HG03060 (cell line): ENCODE data around the gene LRRC71.

ENCODE experiments used
- ATAC-seq: cut with Tn5 transposase; IDR thresholded peaks from one replicate; pipeline ENCODE4 v1.9.1; 2021; ENCODE audit warnings: low read depth, moderate number of reproducible peaks; ENCODE audit not compliant: unreplicated experiment

LRRC71 gene

GRCh38 chr1:156942176-156942575 is 21.7 kb downstream of the LRRC71 start:
- no peak for ATAC-seq

GRCh38 chr1:156942576-156942975 is 22.1 kb downstream of the LRRC71 start:
- ATAC-seq, result no peak

- no peak for ATAC-seq
Observed at GRCh38 chr1:156943756-156944155, 23.3 kb downstream of the LRRC71 start.

GRCh38 chr1:156944268-156944667 is 23.8 kb downstream of the LRRC71 start:
- ATAC-seq, result no peak

- ATAC-seq, result no peak
Observed at GRCh38 chr1:156944848-156945247, 24.4 kb downstream of the LRRC71 start.

GRCh38 chr1:156945881-156946661 is 25.6 kb downstream of the LRRC71 start:
- ATAC-seq, result no peak

- ATAC-seq, result no peak
Observed at GRCh38 chr1:156947127-156947526, 26.7 kb downstream of the LRRC71 start.

- no peak for ATAC-seq
Observed at GRCh38 chr1:156947818-156948525, 27.5 kb downstream of the LRRC71 start.

GRCh38 chr1:156948708-156949107 is 28.3 kb downstream of the LRRC71 start:
- ATAC-seq, result no peak

GRCh38 chr1:156949127-156949526 is 28.7 kb downstream of the LRRC71 start:
- no peak for ATAC-seq

- no peak for ATAC-seq
Observed at GRCh38 chr1:156951371-156951770, 30.9 kb downstream of the LRRC71 start.

GRCh38 chr1:156953571-156953970 is 33.1 kb downstream of the LRRC71 start:
- no peak for ATAC-seq

- no peak for ATAC-seq
Observed at GRCh38 chr1:156956333-156956732, 35.9 kb downstream of the LRRC71 start.

GRCh38 chr1:156957634-156958033 is 37.2 kb downstream of the LRRC71 start:
- ATAC-seq, result no peak

- ATAC-seq, result no peak
Observed at GRCh38 chr1:156958247-156958714, 37.8 kb downstream of the LRRC71 start.

GRCh38 chr1:156959414-156959813 is 39.0 kb downstream of the LRRC71 start:
- no peak for ATAC-seq

GRCh38 chr1:156959925-156960324 is 39.5 kb downstream of the LRRC71 start:
- no peak for ATAC-seq

GRCh38 chr1:156961709-156962108 is 41.3 kb downstream of the LRRC71 start:
- ATAC-seq, result no peak

- no peak for ATAC-seq
Observed at GRCh38 chr1:156963621-156964020, 43.2 kb downstream of the LRRC71 start.

- no peak for ATAC-seq
Observed at GRCh38 chr1:156964441-156964840, 44.0 kb downstream of the LRRC71 start.

GRCh38 chr1:156969496-156969895 is 49.1 kb downstream of the LRRC71 start:
- no peak for ATAC-seq

GRCh38 chr1:156970017-156970416 is 49.6 kb downstream of the LRRC71 start:
- ATAC-seq, result no peak
